Tibial artery (tissue), 4 donors: ENCODE results near the gene TAF4.

Experiments used
- DNase-seq, 2 donors: peaks; one replicate each; pipeline ENCODE4 v3.0.0-alpha.2; 2019
- H3K27ac ChIP-seq, 2 donors: fragments of 200-600 bp; sonication (generic) in 1 of 2; 1 replicate in 1 of 2; 2 replicates in 1 of 2; pipeline ENCODE4 v1.5.1; 2018 to 2019; ENCODE audit warnings: mild to moderate bottlenecking in 1 of 2
- H3K27me3 ChIP-seq, 2 donors: fragments of 200-600 bp; sonication (generic) in 1 of 2; one replicate each; pipeline versions ENCODE4 v1.5.1 to v1.6.0; 2016 to 2019
- H3K36me3 ChIP-seq, 3 donors: fragments of 200-600 bp; sonication (generic) in 2 of 3; one replicate each; pipeline ENCODE4 v1.5.1; 2016 to 2019; ENCODE audit warnings: mild to moderate bottlenecking in 2 of 3
- H3K4me1 ChIP-seq, 4 donors: fragments of 200-600 bp; sonication (generic) in 2 of 4; 1 replicate in 3 of 4; 2 replicates in 1 of 4; pipeline ENCODE4 v1.5.1; 2016 to 2019
- H3K4me3 ChIP-seq, 2 donors: fragments of 200-600 bp; sonication (generic) in 1 of 2; 1 replicate in 1 of 2; 2 replicates in 1 of 2; pipeline ENCODE4 v1.5.1; 2018 to 2019; ENCODE audit warnings: mild to moderate bottlenecking in 2 of 2
- H3K9me3 ChIP-seq, 3 donors: fragments of 200-600 bp; sonication (generic) in 1 of 3; one replicate each; pipeline ENCODE4 v1.5.1; 2016 to 2019
- intact Hi-C: fragments of 100-400 bp; cut with DNase I; formaldehyde crosslinking; loops from one replicate; pipeline ENCODE4 v1.15.0; 2023; ENCODE audit warnings: low total_unique reads
- TF ChIP-seq, protein P1 (sequence below), 2 experiments: fragments of 200-600 bp in 1 of 2; fragments of 450-650 bp in 1 of 2; IDR thresholded peaks; one replicate each; pipeline ENCODE4 v1.5.1; 2017 to 2019; ENCODE audit warnings: antibody characterized with exemption in 2 of 2, mild to moderate bottlenecking in 1 of 2, moderate library complexity in 1 of 2

TAF4 gene

DNA sequence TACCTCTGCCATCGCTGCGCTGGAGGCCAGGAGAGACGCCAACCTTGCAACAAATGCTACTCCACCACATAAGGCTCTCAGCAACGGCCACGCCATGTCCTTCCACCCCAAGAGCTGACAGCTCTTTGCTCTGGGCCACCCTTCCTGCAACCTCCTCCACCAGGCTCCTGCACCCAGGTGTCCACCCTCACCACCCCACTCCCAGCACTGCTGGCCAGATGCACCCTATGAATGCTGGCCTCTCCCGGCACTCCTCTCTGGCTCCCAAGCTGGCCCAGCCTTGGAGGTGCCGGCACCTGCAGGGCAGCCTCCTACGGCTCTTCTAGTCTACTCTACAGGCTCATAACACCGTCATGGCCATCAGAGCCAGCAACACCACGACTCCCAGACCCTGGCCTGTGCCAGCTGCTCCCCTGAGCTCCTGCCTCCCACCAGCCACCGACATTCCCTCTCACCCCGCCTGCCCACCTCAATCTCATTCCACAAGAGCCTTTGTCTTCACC, 11.2 kb downstream of the TAF4 start:
- DNase-seq: no peak
- H3K27me3 ChIP-seq: no peaks in the 10 kb centered on the region
- intact Hi-C loops: loop anchor here (5.0 kb wide), 1 partner anchor 37 kb away; no protein-coding TSS in a partner anchor
- H3K27ac ChIP-seq: no peak overlapping the region
- H3K36me3 ChIP-seq: peaks cover 0 to 7% (median 0%) of the 10 kb centered on the region in 3 donors
- H3K4me3 ChIP-seq: no peak overlapping the region
- TF ChIP-seq, protein P1, sequence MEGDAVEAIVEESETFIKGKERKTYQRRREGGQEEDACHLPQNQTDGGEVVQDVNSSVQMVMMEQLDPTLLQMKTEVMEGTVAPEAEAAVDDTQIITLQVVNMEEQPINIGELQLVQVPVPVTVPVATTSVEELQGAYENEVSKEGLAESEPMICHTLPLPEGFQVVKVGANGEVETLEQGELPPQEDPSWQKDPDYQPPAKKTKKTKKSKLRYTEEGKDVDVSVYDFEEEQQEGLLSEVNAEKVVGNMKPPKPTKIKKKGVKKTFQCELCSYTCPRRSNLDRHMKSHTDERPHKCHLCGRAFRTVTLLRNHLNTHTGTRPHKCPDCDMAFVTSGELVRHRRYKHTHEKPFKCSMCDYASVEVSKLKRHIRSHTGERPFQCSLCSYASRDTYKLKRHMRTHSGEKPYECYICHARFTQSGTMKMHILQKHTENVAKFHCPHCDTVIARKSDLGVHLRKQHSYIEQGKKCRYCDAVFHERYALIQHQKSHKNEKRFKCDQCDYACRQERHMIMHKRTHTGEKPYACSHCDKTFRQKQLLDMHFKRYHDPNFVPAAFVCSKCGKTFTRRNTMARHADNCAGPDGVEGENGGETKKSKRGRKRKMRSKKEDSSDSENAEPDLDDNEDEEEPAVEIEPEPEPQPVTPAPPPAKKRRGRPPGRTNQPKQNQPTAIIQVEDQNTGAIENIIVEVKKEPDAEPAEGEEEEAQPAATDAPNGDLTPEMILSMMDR (IDR thresholded peaks at IDR 0.05): no peak
- no peaks in the 10 kb centered on the region for H3K9me3 ChIP-seq
- H3K4me1 ChIP-seq: peaks cover 0 to 4% (median 0%) of the 10 kb centered on the region in 4 donors

DNA sequence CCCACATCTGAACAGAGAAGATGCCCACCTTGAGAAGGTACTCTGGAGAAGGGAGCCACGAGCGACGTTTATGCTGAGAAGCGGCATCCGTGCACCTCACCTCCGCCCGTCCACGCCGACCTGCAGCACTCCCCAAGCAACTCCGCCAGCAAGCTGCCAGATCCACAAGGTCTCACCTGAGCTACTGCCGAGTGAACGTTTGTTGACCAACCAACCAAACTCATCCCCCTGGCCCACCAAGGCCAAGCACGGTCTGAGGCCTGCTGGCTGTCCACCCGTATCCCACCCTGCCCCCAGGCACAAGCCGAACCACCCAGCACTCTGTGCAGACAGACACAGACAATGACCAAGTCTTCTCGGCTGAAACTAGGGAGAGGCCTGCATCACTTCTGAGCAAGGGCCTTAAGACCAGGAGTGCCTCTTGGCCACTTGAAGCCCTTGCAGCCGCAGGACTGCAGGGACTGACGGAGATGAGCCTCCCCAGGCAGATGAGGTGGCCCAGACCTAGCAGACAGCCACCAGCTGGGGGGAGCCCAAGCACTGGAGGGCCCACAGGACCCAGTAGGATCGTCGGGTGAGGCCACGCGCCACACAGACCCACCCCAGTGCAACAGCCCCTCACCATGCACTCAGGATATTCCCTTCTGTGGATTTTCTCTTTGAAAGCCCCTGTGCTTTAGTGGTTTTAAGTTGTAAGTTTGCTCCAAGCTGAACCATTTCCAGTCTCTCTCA, 12.1 kb downstream of the TAF4 start:
- H3K9me3 ChIP-seq: no peaks in the 10 kb centered on the region
- H3K4me3 ChIP-seq: no peak overlapping the region
- H3K4me1 ChIP-seq: peaks cover 0 to 4% (median 0%) of the 10 kb centered on the region in 4 donors
- TF ChIP-seq, protein P1 (IDR thresholded peaks at IDR 0.05): no peak
- peaks cover 0 to 7% (median 0%) of the 10 kb centered on the region in 3 donors for H3K36me3 ChIP-seq
- H3K27ac ChIP-seq: no peak overlapping the region
- intact Hi-C loops: loop anchor here (5.0 kb wide), 1 partner anchor 36 kb away; no protein-coding TSS in a partner anchor
- no peaks in the 10 kb centered on the region for H3K27me3 ChIP-seq
- no peak for DNase-seq

DNA sequence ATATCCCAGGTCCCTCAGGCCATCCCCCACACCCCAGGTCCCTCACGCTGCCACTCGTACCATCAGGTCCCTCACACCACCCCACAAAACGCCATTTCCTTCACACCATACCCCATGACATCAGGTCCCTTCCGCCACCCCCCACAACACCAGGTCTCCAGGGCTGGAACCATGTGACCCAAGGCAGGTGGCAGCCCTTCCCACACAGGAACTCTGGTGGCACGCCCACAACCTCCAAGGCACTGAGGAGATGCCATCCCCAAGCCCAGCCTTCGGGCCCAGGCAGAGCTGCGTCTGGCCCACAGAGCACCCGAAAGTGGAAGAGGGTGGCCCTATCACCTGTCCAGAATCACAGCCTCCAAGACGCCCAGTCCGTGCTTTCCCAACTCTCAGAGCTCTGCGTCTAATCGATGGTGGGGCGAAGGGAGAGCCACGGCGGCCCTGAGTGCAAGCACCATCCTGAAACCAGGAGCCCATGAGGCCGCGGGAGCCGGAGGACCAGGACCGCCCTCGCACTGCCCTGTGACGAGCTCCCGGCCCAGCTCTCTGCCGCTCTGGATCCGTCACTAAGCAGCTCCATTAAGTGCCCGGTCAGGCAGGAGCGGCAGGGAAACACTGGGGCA, 12.7 kb downstream of the TAF4 start:
- DNase-seq: no peak

DNA sequence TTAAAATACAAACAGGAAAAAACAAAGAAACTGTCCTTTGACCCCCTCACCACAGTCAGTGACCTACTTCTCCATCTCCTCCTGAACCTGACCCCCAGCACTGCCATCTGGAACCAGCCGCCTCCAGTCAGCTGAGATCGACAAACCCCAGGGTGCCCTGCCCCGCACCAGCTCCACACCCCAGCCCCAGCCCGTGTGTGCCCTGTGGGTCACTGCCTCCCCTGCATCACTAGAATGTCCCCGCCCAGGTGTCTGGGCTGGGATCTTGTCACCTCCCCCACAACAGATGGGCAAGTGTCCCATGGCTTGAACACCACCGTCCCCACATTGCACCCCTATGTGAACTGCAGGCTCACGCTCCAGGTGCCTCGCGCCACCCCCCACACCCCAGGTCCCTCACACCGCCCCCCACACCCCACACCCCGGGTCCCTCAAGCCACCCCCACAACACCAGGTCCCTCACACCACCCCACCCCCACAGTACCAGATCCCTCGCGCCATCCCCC, 13.3 kb downstream of the TAF4 start:
- TF ChIP-seq, protein P1 (IDR thresholded peaks at IDR 0.05): no peak

More for the DNA sequence above, 12.7 kb downstream of the TAF4 start:
- no peaks in the 10 kb centered on the region for H3K27me3 ChIP-seq
- no peaks in the 10 kb centered on the region for H3K9me3 ChIP-seq
- H3K36me3 ChIP-seq: peaks cover 0 to 7% (median 0%) of the 10 kb centered on the region in 3 donors
- H3K4me3 ChIP-seq: no peak overlapping the region
- no peak overlapping the region for H3K27ac ChIP-seq
- intact Hi-C loops: loop anchor here (5.0 kb wide), 1 partner anchor 36 kb away; no protein-coding TSS in a partner anchor
- H3K4me1 ChIP-seq: peaks cover 0 to 4% (median 0%) of the 10 kb centered on the region in 4 donors
- TF ChIP-seq, protein P1 (IDR thresholded peaks at IDR 0.05): no peak

DNA sequence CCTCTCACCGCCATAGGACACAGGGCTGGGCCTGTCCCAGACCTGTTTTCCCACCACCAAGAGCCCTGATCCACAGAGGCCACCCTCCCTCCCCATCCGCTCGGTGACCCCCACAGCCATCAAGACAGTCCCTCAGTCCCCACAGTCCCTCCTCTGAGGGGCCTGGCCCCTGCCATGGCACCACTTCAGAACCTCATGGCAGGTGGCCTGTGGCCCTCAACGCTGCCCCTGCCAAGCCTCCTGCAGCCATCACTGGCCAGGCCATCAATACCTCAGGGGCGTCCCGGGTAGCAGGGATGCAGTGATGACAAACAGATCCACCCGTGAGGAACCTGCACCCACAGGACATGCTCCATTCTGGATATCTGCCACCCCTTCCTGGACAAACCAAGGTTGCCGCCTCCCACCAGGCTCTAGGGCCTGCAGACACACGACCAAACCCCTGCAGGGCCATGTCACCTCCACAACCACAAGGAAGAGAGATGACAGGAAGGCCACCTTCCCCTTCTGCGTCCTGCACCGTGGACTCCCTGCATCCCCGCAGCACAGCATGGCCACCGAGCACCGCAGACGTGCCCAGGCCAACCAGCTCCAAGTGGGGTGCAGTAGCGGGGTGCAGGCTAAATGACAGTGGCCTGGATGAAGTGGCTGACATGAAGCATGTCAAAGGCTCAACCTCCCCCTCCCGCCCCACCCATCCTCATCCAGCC, 14.0 kb downstream of the TAF4 start:
- no peak overlapping the region for H3K27ac ChIP-seq
- intact Hi-C loops: loop anchor here (5.0 kb wide), 1 partner anchor 34 kb away; no protein-coding TSS in a partner anchor
- H3K4me1 ChIP-seq: peaks cover 0 to 4% (median 0%) of the 10 kb centered on the region in 4 donors
- DNase-seq: no peak
- peaks cover 0 to 7% (median 0%) of the 10 kb centered on the region in 3 donors for H3K36me3 ChIP-seq
- TF ChIP-seq, protein P1 (IDR thresholded peaks at IDR 0.05): no peak
- H3K4me3 ChIP-seq: no peak overlapping the region
- no peaks in the 10 kb centered on the region for H3K27me3 ChIP-seq
- H3K9me3 ChIP-seq: no peaks in the 10 kb centered on the region

More for the DNA sequence above, 13.3 kb downstream of the TAF4 start:
- Histone ChIP-seq H3K27ac (no peak overlapping the region), H3K27me3 (no peaks in the 10 kb centered on the region), H3K36me3 (peaks cover 0 to 7% (median 0%) of the 10 kb centered on the region in 3 donors), H3K9me3 (no peaks in the 10 kb centered on the region), H3K4me3 (no peak overlapping the region), H3K4me1 (peaks cover 0 to 4% (median 0%) of the 10 kb centered on the region in 4 donors)
- DNase-seq: no peak
- intact Hi-C loops: loop anchor here (5.0 kb wide), 1 partner anchor 35 kb away; no protein-coding TSS in a partner anchor
